T47D (cell line): Measurements from ENCODE around the gene TUBGCP4.
A peak's percentile ranks its signal among the peaks of the same experiment; 100 is the strongest.

Experiments
- DNase-seq, 2 experiments: peaks; one replicate each; pipeline versions ENCODE4 v3.0.0 to v3.0.0-alpha.2; 2011 to 2012; ENCODE audit warnings: low read depth in 1 of 2, low spot score in 1 of 2
- JUND ChIP-seq: IDR thresholded peaks from 2 replicates; pipeline ENCODE4 v1.6.1; 2012; ENCODE audit warnings: low read depth
- in situ Hi-C: cut with HindIII; loops from 2 replicates; pipeline ENCODE4 v1.10.0; 2016; ENCODE audit warnings: low sequenced_read_pairs, low pct_unique_long_range_greater_than_20kb

Gene TUBGCP4

GRCh38 chr15:43370975-43371974 lies at the start of gene TUBGCP4, which contains the start of gene ZSCAN29:
TSS of gene TUBGCP4 (plus strand) at chr15:43371101. CDS start at chr15:43371355, 254 bp downstream.
TSS of gene ZSCAN29 (minus strand) at chr15:43371043. CDS start at chr15:43369913, 1,130 bp downstream.
- in situ Hi-C loops = no loop called here
- DNase-seq = peak; percentile 83 to 91
- TF ChIP-seq JUND = no peak

DNA sequence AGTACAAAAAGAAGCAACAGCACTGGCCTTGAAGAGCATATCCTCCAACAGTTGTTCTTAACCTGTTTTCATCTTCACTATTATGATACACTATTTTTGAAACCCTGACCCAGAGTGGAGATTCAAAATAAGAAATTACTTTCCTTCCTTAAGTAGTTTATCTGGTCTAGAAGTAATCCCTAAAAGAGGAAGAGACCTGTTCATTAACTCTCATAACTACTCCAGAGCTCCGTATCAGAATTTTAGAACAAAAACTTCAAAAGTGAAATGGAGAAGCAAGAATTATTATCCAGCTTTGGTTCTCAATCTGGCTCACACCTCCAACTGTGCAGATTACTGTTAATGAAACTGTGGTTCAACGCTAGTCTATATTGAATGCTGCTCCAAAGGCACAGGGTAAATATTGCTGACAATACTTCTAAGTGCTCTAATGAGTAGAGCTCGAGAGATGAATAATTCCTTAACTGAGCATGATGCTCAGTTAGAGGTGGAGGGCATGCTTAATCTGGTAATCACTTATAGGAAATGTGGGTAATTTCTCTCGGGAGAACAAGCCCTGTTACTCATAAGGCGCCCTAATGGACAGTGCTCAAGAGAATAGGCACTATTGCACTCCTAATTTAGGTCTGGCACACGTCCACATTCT lies 45.7 kb upstream of the TUBGCP4 start:
- in situ Hi-C loops = no loop called here
- no peak for DNase-seq
- TF ChIP-seq JUND = no peak

GRCh38 chr15:43329217-43329959 lies 41.5 kb upstream of the TUBGCP4 start:
- DNase-seq = no peak
- in situ Hi-C loops = no loop called here

DNA sequence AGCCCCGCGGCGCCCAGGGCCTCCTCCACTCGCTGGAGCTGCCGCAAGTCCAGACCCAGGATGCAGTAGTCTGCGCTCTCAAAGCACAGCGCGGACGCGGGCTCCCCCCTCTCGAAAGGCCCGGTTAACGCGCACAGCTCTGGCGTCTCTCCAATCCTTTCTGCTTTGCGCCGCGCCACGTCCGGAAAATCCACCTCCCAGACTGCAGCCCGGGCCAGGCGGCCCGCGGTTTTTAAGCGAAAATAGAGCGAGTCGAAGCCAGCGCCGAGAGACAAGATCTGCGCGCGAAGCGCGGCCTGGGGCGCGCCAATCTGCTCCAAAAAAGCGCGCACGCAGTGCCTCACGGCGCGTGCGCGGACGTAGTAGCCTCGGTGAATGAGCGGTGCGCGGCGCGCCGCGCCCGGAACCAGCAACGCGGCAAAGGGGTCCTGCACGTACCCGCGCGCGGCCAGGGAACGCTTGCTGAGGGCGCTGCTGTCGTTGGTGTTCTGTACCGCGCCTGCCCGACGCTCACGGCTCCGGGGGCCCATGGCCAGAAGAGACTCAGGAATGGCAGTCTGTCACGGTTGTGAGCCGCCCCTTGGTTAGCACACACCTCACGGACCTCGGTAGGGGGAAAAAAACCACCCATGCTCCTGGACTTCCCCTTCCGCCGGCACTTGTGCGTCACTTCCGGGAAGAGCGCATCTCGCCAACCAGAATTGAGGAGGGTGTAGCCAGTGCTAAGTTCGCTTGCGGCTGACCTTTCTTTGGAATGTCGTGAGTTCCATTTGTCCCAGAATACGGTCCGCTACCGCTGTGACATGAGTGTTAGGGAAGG lies 40.7 kb upstream of the TUBGCP4 start, which contains the start of gene LCMT2:
Gene LCMT2, minus strand, starts transcription at position 614 of the 820 bp plus-strand sequence. Its CDS starts 84 bp downstream, at position 530.
- in situ Hi-C loops = no loop called here
- TF ChIP-seq JUND = no peak
- DNase-seq = peak; percentile 86 to 98

More at GRCh38 chr15:43329217-43329959, 41.5 kb upstream of the TUBGCP4 start:
- no peak for TF ChIP-seq JUND

DNA sequence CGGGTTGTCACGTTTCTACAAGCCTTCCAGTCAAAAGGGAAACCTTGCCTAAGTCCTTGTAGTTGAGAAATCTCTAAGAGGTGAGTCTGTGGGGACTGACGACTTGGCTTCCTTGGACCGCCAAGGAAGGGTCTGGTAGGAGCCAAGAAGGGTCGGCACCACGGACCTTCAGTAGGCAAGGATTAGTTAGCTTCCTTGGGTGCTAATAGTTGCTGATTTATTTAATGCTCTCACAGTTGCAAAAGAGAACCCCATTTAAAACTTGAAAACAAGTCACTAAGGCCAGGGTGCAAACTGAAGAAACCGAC lies 40.2 kb upstream of the TUBGCP4 start:
- no peak for DNase-seq
- no peak for TF ChIP-seq JUND
- in situ Hi-C loops = no loop called here

DNA sequence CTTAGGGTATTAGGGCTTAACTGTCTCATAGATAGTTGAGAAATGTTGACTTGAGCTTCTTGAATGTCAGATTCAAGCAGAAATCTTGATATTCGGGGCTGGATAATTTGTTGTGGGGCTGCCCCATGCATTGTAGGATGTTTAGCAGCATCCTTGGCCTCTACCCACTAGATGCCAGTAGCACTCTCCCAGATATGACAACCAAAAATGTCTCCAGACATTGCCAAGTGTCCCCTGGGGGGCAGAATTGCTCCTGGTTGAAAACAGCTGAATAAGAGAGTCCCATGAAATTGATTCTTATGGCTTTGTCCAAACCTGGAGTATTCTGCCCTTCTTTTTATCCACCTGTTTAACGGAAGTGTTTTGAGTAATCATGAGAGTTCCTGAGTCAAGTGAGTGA lies 24.6 kb upstream of the TUBGCP4 start:
- DNase-seq = peak in 1 of 2 experiments; percentile 24
- in situ Hi-C loops = no loop called here
- TF ChIP-seq JUND = no peak

DNA sequence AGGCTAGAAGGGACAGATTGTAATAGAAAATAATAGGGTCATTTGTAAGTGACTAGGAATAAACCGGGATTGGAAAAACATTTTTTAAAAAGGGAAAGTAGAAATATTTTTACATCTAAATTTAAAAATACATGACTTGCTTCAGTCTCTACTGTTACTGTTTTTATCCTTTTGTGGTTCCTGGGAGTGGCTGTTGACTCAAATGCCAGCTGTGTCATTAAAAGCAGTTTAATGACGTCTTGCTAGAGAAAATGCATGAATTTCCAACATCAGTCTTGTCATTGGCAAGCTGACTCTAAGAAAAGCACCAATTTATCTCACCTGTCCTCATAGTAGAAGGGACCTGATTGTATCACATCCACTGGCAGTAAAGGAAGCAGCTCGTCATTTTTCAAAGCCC lies 23.8 kb upstream of the TUBGCP4 start:
- in situ Hi-C loops = no loop called here
- no peak for DNase-seq
- no peak for TF ChIP-seq JUND

- DNase-seq = no peak
- in situ Hi-C loops = no loop called here
- no peak for TF ChIP-seq JUND
Measured at GRCh38 chr15:43352693-43353382, 18.1 kb upstream of the TUBGCP4 start.

DNA sequence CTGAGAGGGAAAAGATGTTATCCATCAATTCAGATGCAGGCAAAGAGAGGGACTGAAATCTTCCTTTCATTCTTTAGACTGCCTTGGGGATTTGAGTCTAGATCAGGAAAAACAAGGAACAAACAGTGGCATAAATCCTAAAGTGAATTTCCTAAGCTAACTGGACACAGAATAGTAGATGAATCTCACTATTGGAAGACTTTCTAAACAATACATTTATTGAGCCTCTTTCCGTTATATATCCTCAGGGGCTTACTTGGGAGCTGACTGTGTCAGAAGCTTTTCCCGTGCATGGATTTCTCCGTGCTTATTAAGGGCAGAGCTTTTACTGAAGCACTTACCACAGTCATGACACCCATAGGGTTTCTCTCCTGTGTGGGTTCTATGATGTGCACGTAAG lies 10.1 kb upstream of the TUBGCP4 start:
- no peak for TF ChIP-seq JUND
- DNase-seq = no peak
- in situ Hi-C loops = no loop called here

- in situ Hi-C loops = no loop called here
- TF ChIP-seq JUND = no peak
- DNase-seq = peak in 1 of 2 experiments; percentile 5
Measured at GRCh38 chr15:43361313-43361903, 9.5 kb upstream of the TUBGCP4 start.
